ENCODE measurements around the gene IL3RA.
"Not testable (repeated sequence)": the region's sequence is repeated elsewhere in the genome, so short reads cannot be mapped to it uniquely, and the experiment has no call there.

The IL3RA gene

DNA sequence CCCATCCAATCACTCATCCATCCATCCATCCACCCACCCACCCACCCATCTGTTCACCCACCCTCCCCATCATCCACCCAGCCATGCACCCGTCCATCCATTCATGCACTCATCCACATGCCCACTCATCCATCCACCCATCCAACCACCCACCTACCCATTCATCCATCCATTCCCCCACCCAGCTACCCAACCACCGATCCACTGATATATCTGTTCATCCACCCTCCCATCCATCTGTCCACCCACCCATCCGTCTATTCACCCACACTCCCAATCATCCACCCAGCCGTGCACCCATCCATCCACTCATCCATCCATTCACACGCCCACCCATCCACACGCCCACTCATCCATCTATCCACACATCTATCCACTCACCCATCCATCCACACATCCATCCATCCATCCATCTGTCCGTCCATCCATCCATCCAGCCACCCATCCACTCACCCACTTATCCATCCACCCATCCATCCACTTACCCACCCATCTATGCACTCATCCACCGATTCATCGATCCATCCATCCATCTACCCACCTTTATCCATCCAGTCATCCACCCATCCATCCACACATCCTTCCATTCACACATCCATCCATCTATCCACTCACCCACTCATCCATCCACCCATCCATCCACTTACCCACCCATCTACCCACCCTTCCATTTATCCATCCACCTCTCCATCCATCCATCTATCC lies 87.7 kb downstream of the IL3RA start:
- Histone ChIP-seq H3K27me3 (ENCODE audit: low read length) (no peaks in the 10 kb centered on the region), H3F3A (ENCODE audit: insufficient read depth) (no peaks in the 10 kb centered on the region), H3K79me2 (ENCODE audit: insufficient read depth, low read length) (no peaks in the 10 kb centered on the region), H2AFZ (ENCODE audit: low read depth, low read length, severe bottlenecking) (no peak overlapping the region), H3K36me3 (ENCODE audit: low read length) (no peaks in the 10 kb centered on the region), H3K9ac (ENCODE audit: low read length) (no peak overlapping the region), H3K9me2 (replicated peaks; ENCODE audit: insufficient read depth, low read length) (no peaks in the 10 kb centered on the region), H3K27ac (ENCODE audit: low read depth, low read length) (no peak overlapping the region), H4K20me1 (ENCODE audit: low read depth, low read length) (no peaks in the 10 kb centered on the region), H3K4me3 (ENCODE audit: insufficient read depth, low read length, poor library complexity, severe bottlenecking) (no peak overlapping the region), H3K4me2 (ENCODE audit: low read depth, low read length, poor library complexity, severe bottlenecking) (no peak overlapping the region), H3K9me3 (ENCODE audit: insufficient read depth, low read length) (no peaks in the 10 kb centered on the region)
- no peak for TF ChIP-seq EZH2phosphoT487 (conservative IDR thresholded peaks at IDR 0.05; ENCODE audit: low read length)
- TF ChIP-seq, protein P1, sequence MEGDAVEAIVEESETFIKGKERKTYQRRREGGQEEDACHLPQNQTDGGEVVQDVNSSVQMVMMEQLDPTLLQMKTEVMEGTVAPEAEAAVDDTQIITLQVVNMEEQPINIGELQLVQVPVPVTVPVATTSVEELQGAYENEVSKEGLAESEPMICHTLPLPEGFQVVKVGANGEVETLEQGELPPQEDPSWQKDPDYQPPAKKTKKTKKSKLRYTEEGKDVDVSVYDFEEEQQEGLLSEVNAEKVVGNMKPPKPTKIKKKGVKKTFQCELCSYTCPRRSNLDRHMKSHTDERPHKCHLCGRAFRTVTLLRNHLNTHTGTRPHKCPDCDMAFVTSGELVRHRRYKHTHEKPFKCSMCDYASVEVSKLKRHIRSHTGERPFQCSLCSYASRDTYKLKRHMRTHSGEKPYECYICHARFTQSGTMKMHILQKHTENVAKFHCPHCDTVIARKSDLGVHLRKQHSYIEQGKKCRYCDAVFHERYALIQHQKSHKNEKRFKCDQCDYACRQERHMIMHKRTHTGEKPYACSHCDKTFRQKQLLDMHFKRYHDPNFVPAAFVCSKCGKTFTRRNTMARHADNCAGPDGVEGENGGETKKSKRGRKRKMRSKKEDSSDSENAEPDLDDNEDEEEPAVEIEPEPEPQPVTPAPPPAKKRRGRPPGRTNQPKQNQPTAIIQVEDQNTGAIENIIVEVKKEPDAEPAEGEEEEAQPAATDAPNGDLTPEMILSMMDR (IDR thresholded peaks at IDR 0.05; ENCODE audit: insufficient read depth, low read length, poor library complexity, severe bottlenecking): no peak

DNA sequence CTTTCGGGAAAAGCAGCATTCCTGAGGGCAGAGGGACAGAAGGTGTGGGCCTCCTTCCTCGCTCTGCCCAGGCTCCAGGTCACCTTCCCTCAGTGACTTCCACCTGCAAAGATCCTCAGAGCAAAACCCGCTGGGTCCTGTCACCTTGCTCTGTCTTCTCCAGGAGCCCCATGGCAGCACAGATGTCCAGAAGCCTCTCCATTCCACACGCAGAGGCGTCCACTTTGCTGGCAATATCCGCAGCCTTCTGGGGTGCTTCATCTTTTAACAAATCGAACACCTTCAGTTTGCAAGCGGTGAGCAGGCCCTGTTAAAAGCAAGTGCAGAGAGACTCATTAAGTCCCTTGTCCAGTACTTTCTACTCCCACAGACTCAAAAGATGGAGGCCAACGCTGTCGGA lies 88.8 kb downstream of the IL3RA start:
- no peak overlapping the region for H2AFZ ChIP-seq (ENCODE audit: low read depth, low read length, severe bottlenecking)
- no peaks in the 10 kb centered on the region for H3F3A ChIP-seq (ENCODE audit: insufficient read depth)
- no peak overlapping the region for H3K27ac ChIP-seq (ENCODE audit: low read depth, low read length)
- no peaks in the 10 kb centered on the region for H3K36me3 ChIP-seq (ENCODE audit: low read length)
- TF ChIP-seq EZH2phosphoT487 (conservative IDR thresholded peaks at IDR 0.05; ENCODE audit: low read length): no peak
- TF ChIP-seq, protein P1 (IDR thresholded peaks at IDR 0.05; ENCODE audit: insufficient read depth, low read length, poor library complexity, severe bottlenecking): no peak
- no peak overlapping the region for H3K4me2 ChIP-seq (ENCODE audit: low read depth, low read length, poor library complexity, severe bottlenecking)
- H4K20me1 ChIP-seq (ENCODE audit: low read depth, low read length): no peaks in the 10 kb centered on the region
- H3K4me3 ChIP-seq (ENCODE audit: insufficient read depth, low read length, poor library complexity, severe bottlenecking): no peak overlapping the region
- H3K9me2 ChIP-seq (replicated peaks; ENCODE audit: insufficient read depth, low read length): no peaks in the 10 kb centered on the region
- H3K9ac ChIP-seq (ENCODE audit: low read length): no peak overlapping the region
- H3K27me3 ChIP-seq (ENCODE audit: low read length): no peaks in the 10 kb centered on the region
- H3K9me3 ChIP-seq (ENCODE audit: insufficient read depth, low read length): no peaks in the 10 kb centered on the region
- no peaks in the 10 kb centered on the region for H3K79me2 ChIP-seq (ENCODE audit: insufficient read depth, low read length)

DNA sequence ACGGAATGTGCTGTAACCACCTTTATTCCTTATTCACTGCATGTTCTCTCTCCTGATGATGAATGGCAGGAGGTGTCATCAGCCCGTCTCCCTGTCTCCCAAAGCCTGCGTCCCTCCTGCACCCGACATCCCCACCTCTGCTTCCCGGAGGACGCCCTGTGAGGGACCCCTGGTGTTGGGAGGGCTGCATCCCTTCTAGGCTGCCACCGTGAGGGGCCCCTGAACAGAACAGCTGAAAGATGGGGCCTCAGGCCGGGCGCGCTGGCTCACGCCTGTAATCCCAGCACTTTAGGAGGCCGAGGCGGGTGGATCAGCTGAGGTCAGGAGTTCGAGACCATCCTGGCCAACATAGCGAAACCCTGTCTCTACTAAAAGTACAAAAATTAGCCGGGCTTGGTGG lies 89.7 kb downstream of the IL3RA start:
- H2AFZ ChIP-seq (ENCODE audit: low read depth, low read length, severe bottlenecking); H3K4me3 ChIP-seq (ENCODE audit: insufficient read depth, low read length, poor library complexity, severe bottlenecking); H3F3A ChIP-seq (ENCODE audit: insufficient read depth); H3K4me2 ChIP-seq (ENCODE audit: low read depth, low read length, poor library complexity, severe bottlenecking); H3K36me3 ChIP-seq (ENCODE audit: low read length); H3K27ac ChIP-seq (ENCODE audit: low read depth, low read length); H4K20me1 ChIP-seq (ENCODE audit: low read depth, low read length); H3K9me2 ChIP-seq (replicated peaks; ENCODE audit: insufficient read depth, low read length); H3K9me3 ChIP-seq (ENCODE audit: insufficient read depth, low read length); H3K79me2 ChIP-seq (ENCODE audit: insufficient read depth, low read length); H3K27me3 ChIP-seq (ENCODE audit: low read length); H3K9ac ChIP-seq (ENCODE audit: low read length): not testable (repeated sequence)

DNA sequence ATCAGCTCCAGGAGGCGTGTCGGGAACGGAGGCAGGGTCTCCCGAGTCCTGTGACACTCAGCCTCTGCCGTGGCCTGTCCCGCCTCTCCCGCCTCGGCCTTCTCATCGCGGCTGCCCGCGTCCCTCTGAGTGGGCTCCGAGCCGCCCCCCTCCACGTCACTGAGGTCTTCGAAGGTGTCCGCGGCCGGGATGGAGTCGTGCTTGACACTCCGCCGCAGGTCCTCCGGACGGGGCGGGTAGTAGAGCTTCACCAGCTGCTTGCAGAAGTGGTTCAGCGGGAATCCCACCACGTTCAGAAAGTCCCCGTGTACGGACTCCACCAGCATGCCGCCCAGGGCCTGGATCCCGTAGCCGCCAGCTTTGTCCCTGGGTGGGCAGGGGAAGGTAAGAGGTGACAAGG lies 91.2 kb downstream of the IL3RA start:
- H3K36me3 ChIP-seq (ENCODE audit: low read length): no peaks in the 10 kb centered on the region
- H3F3A ChIP-seq (ENCODE audit: insufficient read depth): no peaks in the 10 kb centered on the region
- H3K79me2 ChIP-seq (ENCODE audit: insufficient read depth, low read length): no peaks in the 10 kb centered on the region
- no peak overlapping the region for H3K4me3 ChIP-seq (ENCODE audit: insufficient read depth, low read length, poor library complexity, severe bottlenecking)
- no peak overlapping the region for H3K27ac ChIP-seq (ENCODE audit: low read depth, low read length)
- H3K4me2 ChIP-seq (ENCODE audit: low read depth, low read length, poor library complexity, severe bottlenecking): no peak overlapping the region
- no peaks in the 10 kb centered on the region for H3K27me3 ChIP-seq (ENCODE audit: low read length)
- no peaks in the 10 kb centered on the region for H4K20me1 ChIP-seq (ENCODE audit: low read depth, low read length)
- TF ChIP-seq EZH2phosphoT487 (conservative IDR thresholded peaks at IDR 0.05; ENCODE audit: low read length): no peak
- TF ChIP-seq, protein P1 (IDR thresholded peaks at IDR 0.05; ENCODE audit: insufficient read depth, low read length, poor library complexity, severe bottlenecking): no peak
- no peak overlapping the region for H3K9ac ChIP-seq (ENCODE audit: low read length)
- H2AFZ ChIP-seq (ENCODE audit: low read depth, low read length, severe bottlenecking): no peak overlapping the region
- no peaks in the 10 kb centered on the region for H3K9me2 ChIP-seq (replicated peaks; ENCODE audit: insufficient read depth, low read length)
- no peaks in the 10 kb centered on the region for H3K9me3 ChIP-seq (ENCODE audit: insufficient read depth, low read length)
